NCI-H524 (cell line): Measurements from ENCODE around the gene NUP85.
"Not testable (repeated sequence)": the region's sequence is repeated elsewhere in the genome, so short reads cannot be mapped to it uniquely, and the experiment has no call there.

Source experiments
- DNase-seq, 2 experiments: peaks; one replicate each; lab custom pipeline; 2025; lab: John Stamatoyannopoulos, UW

The NUP85 gene

DNA sequence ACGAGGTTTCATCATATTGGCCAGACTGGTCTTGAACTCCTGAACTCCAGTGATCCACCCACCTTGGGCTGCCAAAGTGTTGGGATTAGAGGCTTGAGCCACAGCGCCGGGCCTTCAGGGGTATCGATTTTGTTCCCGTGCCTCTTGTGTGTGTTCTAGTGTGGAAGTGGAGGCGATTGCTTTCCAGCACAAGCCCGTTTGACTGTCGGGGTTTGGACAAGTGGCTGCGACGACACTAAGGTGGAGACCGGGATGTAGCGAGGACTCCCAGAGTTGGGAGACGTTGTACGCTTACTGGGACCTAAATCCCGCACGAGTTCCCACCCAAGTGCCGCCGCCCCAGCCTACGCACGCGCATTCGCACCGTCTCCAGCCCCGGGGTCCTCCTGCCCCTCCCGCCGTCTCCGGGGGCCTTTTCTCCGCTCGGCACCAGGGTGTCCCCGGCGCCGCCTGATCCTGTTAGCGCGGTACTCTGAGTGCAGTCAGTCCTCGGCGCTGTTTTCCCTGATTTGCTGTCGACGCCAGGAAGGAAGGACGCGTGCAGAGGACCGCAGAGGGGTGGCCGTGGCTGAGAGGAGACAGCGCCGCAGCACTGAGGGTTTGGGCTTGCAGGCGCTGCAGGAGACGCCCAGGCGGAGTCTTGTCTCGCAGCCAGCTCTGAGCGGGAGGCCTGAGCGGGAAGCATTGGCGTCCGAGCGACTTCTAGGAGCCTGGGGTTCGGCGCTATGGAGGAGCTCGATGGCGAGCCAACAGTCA is at the start of gene NUP85:
TSS of gene NUP85 (plus strand) at position 643 of the 756 bp plus-strand sequence. CDS start at position 726, 83 bp downstream.
- DNase-seq = peak; percentile 99

DNA sequence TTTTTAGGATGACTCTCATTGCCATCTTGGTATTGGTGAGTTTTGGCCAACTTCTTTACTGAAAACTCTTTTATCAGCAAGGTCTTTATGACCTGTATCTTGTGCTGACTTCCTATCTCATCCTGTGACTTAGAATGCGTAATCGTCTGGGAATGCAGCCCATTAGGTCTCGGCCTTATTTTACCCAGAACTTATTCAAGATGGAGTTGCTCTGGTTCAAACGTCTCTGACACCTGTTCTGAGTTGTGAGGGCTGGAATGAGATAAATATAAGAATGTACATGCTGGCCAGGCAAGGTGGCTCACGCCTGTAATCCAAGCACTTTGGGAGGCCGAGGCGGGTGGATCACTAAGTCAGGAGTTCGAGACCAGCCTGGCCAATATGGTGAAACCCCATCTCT is 47.0 kb upstream of the NUP85 start:
- not testable (repeated sequence) for DNase-seq

- no peak for DNase-seq
These were observed 46.1 kb upstream of the NUP85 start for GRCh38 chr17:75159196-75160031.

DNA sequence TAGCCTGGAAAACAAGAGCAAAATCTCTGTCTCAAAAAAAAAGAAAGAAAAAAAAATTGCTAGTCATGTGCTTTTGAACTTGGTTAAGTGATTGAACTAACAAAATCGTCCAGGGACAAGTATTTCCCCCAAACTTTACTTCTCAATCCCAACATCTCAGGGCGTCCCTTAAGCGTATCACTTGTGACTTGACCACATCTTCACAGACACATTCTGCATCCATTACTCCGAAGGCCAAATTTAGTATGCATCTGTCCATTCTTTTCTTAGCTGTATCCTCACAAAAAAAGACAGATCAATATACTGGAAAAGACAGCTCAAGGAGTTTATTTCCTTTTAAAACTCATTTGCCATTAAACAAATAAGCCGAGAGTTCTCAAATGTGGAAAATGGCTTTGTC is 45.3 kb upstream of the NUP85 start:
- DNase-seq = no peak

DNA sequence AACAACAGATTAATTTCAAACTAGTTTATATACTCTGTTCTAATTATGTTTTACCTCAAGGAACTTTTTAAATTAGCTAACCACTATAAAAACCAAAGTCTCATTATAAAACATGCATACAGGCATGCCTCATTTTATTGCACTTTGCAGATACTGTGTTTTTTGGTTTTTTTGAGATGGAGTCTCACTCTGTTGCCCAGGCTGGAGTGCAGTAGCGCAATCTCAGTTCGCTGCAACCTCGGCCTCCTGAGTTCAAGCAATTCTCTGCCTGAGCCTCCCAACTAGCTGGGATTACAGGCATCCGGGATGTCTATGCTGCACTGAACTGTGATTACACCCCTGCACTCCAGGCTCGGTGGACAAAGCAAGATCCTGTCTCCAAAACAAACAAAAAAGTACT is 42.4 kb upstream of the NUP85 start:
- DNase-seq = no peak

- DNase-seq = not testable (repeated sequence)
These were observed 40.9 kb upstream of the NUP85 start for GRCh38 chr17:75164606-75165005.

DNA sequence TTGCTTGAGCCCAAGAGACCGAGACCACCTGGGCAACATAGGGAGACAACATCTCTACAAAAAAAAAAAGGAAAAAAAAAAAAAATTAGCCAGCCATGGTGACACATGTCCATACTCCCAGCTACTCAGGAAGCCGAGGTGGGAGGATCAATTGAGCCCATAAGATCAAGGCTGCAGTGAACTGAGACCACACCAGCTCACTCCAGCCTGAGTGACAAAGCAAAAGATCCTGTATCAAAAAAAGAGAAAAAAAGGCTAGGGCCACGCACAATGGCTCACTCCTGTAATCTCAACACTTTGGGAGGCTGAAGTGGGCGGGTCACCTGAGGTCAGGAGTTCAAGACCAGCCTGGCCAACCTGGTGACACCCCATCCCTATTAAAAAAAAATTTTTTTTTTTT is 36.5 kb upstream of the NUP85 start:
- no peak for DNase-seq

DNA sequence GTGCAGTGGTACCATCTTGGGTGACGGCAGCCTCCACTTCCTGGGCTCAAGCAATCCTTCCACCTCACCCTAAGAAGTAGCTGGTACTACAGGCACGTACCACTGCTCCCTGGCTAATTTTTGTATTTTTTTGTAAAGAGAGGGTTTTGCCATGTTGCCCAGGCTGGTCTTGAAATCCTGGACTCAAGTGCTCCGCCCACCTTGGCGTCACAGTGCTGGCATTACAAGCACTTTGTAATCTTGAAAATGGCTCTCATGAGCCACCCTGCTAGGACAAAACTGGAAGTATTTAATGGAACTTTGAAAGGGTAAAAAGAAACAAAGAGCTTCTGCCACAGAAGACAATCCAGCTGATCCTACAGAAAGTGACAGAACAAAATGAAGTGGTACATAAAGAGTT is 32.0 kb upstream of the NUP85 start:
- DNase-seq = no peak

GRCh38 chr17:75174996-75175395 is 30.5 kb upstream of the NUP85 start:
- DNase-seq = no peak

- no peak for DNase-seq
These were observed 28.9 kb upstream of the NUP85 start for GRCh38 chr17:75176625-75177024.

DNA sequence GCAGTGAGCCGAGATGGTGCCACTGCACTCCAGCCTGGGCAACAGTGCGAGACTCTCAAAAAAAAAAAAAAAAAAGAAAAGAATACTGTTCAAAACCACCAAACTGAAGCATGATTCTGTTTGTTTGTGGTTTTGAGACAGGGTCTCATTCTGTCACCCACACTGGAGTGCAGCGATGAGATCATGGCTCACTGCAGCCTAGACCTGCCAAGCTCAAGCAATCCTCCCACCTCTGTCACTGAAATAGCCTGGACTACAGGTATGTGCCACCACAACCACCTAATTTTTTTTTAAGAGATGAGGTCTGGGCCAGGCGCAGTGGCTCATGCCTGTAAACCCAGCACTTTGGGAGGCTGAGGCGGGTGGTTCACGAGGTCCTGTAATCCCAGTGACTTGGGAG is 27.0 kb upstream of the NUP85 start:
- no peak for DNase-seq

GRCh38 chr17:75181110-75181509 is 24.4 kb upstream of the NUP85 start:
- DNase-seq = no peak

DNA sequence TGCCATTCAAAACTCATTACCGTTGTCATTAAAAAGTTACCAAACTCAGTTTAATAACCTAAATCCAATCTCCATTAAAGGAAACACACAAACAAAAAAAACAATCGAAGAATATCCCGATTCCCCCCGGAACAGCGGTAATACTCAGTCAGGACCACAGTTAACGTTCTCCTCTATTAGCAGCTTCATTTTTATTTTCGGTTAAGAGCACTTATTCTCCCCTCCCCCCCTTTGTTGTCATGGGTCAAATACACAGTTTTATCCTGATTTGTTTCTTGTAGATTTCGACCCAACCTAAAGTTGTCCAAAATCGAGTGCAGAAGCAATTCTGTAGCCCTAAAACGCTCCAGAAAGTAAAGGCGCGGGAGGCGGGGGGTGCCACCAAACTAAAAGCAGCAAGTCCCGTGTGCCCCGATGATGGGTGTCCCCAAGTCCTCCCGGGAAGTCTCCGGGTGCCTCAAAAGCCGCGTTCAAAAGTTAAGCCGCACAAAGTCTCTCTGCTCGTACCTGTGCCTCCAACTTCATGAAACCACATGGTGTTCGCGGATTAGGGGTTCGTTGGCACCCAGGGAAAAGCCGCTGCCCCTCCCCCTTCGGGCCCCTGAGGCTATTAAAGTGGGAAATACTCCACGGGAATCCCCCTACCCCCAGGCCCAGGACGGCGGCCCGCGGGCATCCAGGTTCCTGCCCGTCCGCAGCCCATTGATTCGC is 23.7 kb upstream of the NUP85 start:
- peak; percentile 26 to 56 for DNase-seq

- DNase-seq = no peak
These were observed 23.2 kb upstream of the NUP85 start for GRCh38 chr17:75182319-75182568.

GRCh38 chr17:75182569-75183436 is 22.7 kb upstream of the NUP85 start, which contains the start of gene SUMO2:
SUMO2 (minus strand) TSS chr17:75182959; CDS start chr17:75182834, 125 bp downstream.
- DNase-seq = peak; percentile 98 to 99

DNA sequence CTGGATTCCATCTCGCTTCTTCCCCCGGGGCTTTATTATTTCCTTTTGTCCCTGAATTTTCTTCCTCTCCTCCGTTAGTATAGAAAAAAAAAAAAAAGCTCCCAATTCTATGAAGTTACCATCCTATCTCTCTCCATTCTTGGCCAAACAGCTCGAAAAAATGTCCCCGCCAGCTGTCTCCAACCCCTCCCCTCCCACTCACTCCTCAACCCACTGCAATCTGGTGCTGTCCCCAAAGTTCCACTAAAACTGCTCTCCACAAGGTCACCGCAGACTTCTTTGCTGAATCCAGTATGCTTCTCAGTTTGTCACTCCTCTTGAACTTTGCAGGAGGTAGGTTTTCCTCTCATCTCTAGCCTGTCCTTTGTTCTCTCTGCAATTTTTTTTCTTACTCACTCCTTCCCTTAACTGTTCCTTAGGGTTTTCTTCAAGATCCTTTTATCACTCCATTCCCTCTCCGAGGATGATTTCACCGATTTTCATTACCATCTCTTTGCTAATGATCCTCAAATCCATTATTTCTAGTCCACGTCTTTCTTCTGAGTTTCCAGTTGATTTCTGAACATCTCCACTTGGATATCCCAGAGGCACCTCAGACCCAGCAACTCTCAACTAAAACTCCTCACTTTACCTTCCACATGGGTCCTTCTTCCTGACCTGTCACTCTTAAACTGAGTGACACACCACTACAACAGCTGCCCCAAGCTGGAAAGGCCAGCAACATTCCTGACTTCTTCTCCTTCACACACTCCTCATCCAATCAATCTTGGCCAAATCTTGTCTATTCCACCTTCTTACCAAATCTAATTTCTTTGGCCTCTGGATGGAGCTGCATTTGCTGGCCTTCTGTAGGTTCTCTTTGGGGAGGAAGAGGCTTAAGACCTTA is 21.2 kb upstream of the NUP85 start:
- peak; percentile 22 to 44 for DNase-seq

DNA sequence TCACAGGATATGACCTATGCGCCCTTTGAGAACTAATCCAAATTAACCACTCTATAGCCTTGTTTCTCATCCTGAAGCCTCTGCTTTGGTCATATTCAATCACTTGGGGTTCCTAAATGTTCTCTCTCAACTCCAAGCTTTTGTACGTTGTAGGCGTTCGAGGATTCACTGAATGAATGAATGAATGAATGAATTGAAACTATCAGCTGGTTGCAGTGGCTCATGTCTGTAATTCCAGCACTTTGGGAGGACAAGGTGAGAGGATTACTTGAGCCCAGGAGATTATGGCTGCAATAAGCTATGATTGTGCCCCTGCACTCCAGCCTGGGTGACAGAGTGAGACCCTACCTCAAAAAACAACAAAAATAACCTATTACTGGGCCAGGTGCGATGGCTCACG is 16.9 kb upstream of the NUP85 start:
- DNase-seq = no peak

DNA sequence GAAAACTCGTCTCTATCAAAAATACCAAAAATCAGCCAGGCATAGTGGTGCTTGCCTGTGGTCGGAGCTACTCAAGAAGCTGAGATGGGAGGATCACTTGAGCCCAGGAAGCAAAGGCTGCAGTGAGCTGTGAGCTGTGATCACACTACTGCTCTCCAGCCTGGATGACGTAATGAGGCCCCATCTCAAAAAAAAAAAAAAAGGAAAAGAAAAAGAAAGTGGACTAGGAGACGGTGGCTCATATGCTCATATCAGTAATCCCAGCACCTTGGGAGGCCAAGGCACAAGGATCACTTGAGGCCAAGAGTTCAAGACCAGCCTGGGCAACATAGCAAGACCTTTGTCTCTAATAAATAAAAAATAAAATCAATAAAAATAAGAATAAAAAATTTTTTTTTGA is 13.9 kb upstream of the NUP85 start:
- DNase-seq = no peak

DNA sequence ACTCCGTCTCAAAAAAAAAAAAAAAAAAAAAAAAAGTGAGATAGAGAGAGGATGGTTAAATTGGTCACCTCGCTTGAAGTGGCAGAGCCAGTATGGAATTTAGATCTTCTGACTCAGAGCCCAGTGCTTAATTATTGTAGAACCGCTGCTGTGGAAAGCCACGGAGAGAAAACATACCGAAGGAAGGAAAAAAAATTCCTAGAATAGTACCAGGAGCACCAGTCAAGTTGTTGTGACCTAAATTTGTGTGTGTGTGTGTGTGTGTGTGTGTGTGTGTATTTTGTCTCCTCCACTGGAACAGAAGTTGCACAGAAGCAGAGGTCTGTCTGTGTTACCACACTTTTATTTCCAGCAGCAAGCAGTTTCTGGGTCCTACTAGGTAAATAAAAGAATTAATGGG is 10.6 kb upstream of the NUP85 start:
- DNase-seq = no peak

DNA sequence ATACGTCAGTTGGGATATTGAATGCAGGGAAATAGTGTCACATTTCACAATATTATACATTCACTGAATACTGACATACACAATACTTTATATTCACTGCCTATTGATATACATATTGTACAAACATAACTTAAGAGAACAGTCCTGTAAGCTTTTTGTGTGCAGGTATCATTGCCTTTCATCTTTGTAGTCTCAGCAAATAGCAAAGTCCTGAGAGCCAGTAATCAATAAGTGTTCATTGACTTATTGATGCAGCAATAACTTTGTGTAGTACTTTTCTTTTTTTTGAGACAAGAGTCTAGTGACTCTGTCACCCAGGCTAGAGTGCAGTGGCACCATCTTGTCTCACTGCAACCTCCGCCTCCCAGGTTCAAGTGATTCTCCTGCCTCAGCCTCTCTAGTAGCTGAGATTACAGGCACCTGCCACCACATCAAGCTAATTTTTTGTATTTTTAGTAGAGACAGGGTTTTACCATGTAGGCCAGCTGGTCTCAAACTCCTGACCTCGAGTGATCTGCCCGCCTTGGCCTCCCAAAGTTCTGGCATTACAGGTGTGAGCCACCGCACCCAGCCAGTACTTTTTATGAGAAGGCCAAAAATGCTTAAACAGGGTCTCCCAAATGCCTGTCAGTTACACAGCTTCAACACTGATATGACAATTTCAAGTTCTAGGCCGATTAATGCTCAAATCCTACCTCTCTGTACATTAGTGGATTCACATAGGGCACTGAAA is 5.4 kb upstream of the NUP85 start:
- DNase-seq = no peak
